HCT116 (cell line): ENCODE results near the gene ALDH1A1. TPM values are rescaled to one million over a fixed set of nuclear protein-coding genes. Genes with fewer than 3 reads are reported as not detected.

Experiments
- ATAC-seq: fragments of 200-7000 bp; cut with Tn5 transposase; 2 replicates; pipeline ENCODE4 v1.9.1; 2020; ENCODE audit warnings: mild to moderate bottlenecking, moderate library complexity
- BruUV-seq: library from RNA; stranded (reverse); fragments of 400-500 nt; replicated peaks from 2 replicates; lab custom pipeline; 2021; lab: Mats Ljungman, UMichigan
- CTCF ChIA-PET: fragments of 300-600 bp; sonication (Branson Sonifier 250); formaldehyde crosslinking; loops from one replicate; lab custom pipeline; 2021; ENCODE audit warnings: antibody characterized with exemption; lab: Charles Lee
- POLR2A ChIA-PET: fragments of 300-600, 350-600 bp; sonication (Branson Sonifier 250); formaldehyde crosslinking; loops from one replicate; lab custom pipeline; 2021; ENCODE audit warnings: antibody characterized with exemption; lab: Charles Lee
- RAD21 ChIA-PET, 2 experiments: fragments of 300-600 bp; sonication (Branson Sonifier 250); formaldehyde crosslinking; loops; one replicate each; lab custom pipeline; 2023; ENCODE audit warnings: low total read pairs in 2 of 2; ENCODE audit not compliant: uncharacterized antibody in 2 of 2, unreplicated experiment in 2 of 2, low non-redundant PET in 1 of 2; lab: Charles Lee
- DNase-seq: peaks from one replicate; pipeline ENCODE4 v3.0.0-alpha.2; 2010; ENCODE audit warnings: low read depth, low spot score
- H2AFZ ChIP-seq: fragments of 200-600 bp; shearing (Covaris generic), sonication (generic); 2 replicates; pipeline ENCODE4 v1.6.1; 2017; ENCODE audit warnings: low read depth, mixed run types, mixed read lengths, antibody characterized with exemption, low read length; ENCODE audit not compliant: poor library complexity, severe bottlenecking
- H3K27ac ChIP-seq: 2 replicates; pipeline ENCODE4 v1.5.1; 2012; ENCODE audit warnings: low read depth, low read length
- H3K27me3 ChIP-seq: fragments of 200-600 bp; sonication (generic); 2 replicates; pipeline ENCODE4 v1.6.1; 2016; ENCODE audit warnings: mixed run types, low read length, mixed read lengths; ENCODE audit not compliant: insufficient read depth
- H3K36me3 ChIP-seq, 2 experiments: fragments of 200-500 bp in 1 of 2; fragments of 200-600 bp in 1 of 2; sonication (Bioruptor generic) in 1 of 2; sonication (generic) in 1 of 2; 2 replicates each; pipeline versions ENCODE4 v1.5.1 to v1.6.1; 2014 to 2016; ENCODE audit warnings: low read length in 2 of 2, inconsistent platforms in 1 of 2, mixed read lengths in 1 of 2, mixed run types in 1 of 2; ENCODE audit not compliant: insufficient read depth in 2 of 2, control insufficient read depth in 1 of 2
- H3K4me1 ChIP-seq, 2 experiments: fragments of 200-600 bp in 1 of 2; sonication (generic) in 1 of 2; 2 replicates each; pipeline versions ENCODE4 v1.5.1 to v1.6.1; 2012 to 2017; ENCODE audit warnings: low read length in 2 of 2, inconsistent platforms in 1 of 2, mild to moderate bottlenecking in 1 of 2, mixed read lengths in 1 of 2, mixed run types in 1 of 2, moderate library complexity in 1 of 2; ENCODE audit not compliant: insufficient read depth in 2 of 2, control insufficient read depth in 1 of 2
- H3K4me2 ChIP-seq: fragments of 200-600 bp; sonication (generic); 2 replicates; pipeline ENCODE4 v1.6.1; 2017; ENCODE audit warnings: mixed run types, low read length, mixed read lengths
- H3K4me3 ChIP-seq, 2 experiments: fragments of 200-600 bp in 1 of 2; sonication (generic) in 1 of 2; replicated peaks in 1 of 2; 2 replicates each; pipeline ENCODE4 v1.5.1; 2011 to 2016; ENCODE audit warnings: low read length in 2 of 2, control low read depth in 1 of 2, low read depth in 1 of 2, mild to moderate bottlenecking in 1 of 2, mixed read lengths in 1 of 2, mixed run types in 1 of 2
- H3K79me2 ChIP-seq: fragments of 200-600 bp; sonication (generic); 2 replicates; pipeline ENCODE4 v1.6.1; 2017; ENCODE audit warnings: mild to moderate bottlenecking, mixed run types, low read length, moderate library complexity, mixed read lengths; ENCODE audit not compliant: insufficient read depth
- H3K9ac ChIP-seq: fragments of 200-600 bp; sonication (generic); 2 replicates; pipeline ENCODE4 v1.6.1; 2016; ENCODE audit warnings: low read length, mixed read lengths
- H3K9me2 ChIP-seq: fragments of 200-600 bp; sonication (generic), shearing (Covaris generic); 2 replicates; pipeline ENCODE4 v1.6.1; 2017; ENCODE audit warnings: mixed run types, mild to moderate bottlenecking, moderate library complexity; ENCODE audit not compliant: insufficient read depth
- H3K9me3 ChIP-seq, 2 experiments: fragments of 200-500 bp in 1 of 2; fragments of 200-600 bp in 1 of 2; sonication (Bioruptor generic) in 1 of 2; sonication (generic) in 1 of 2; 2 replicates each; pipeline ENCODE4 v1.6.1; 2014 to 2017; ENCODE audit warnings: low read length in 2 of 2, mixed read lengths in 2 of 2, inconsistent platforms in 1 of 2, low read depth in 1 of 2, mild to moderate bottlenecking in 1 of 2, mixed run types in 1 of 2, moderate library complexity in 1 of 2; ENCODE audit not compliant: control insufficient read depth in 1 of 2, insufficient read depth in 1 of 2
- H4K20me1 ChIP-seq: fragments of 200-600 bp; sonication (generic), shearing (Covaris generic); 2 replicates; pipeline ENCODE4 v1.6.1; 2017; ENCODE audit warnings: mixed run types, mild to moderate bottlenecking, moderate library complexity; ENCODE audit not compliant: insufficient read depth
- CBX3 ChIP-seq: IDR thresholded peaks from 2 replicates; pipeline ENCODE4 v1.6.1; 2012; ENCODE audit warnings: low read depth
- EGR1 ChIP-seq: IDR thresholded peaks from 2 replicates; pipeline ENCODE4 v1.6.1; 2012; ENCODE audit warnings: low read depth
- ELF1 ChIP-seq: IDR thresholded peaks from 2 replicates; pipeline ENCODE4 v1.6.1; 2012; ENCODE audit warnings: low read depth, borderline replicate concordance
- EZH2 ChIP-seq: fragments of 200-600 bp; sonication (generic); IDR thresholded peaks from 2 replicates; pipeline ENCODE4 v1.6.1; 2017; ENCODE audit warnings: antibody characterized with exemption, mixed run types
- FOSL1 ChIP-seq: IDR thresholded peaks from 2 replicates; pipeline ENCODE4 v1.6.1; 2012; ENCODE audit warnings: low read depth
- JUND ChIP-seq: IDR thresholded peaks from 2 replicates; pipeline ENCODE4 v1.6.1; 2012
- POLR2A ChIP-seq: IDR thresholded peaks from 2 replicates; pipeline ENCODE4 v1.7.0; 2011; ENCODE audit warnings: borderline replicate concordance; ENCODE audit not compliant: insufficient read depth, insufficient read length; ENCODE audit errors: extremely low read depth
- POLR2AphosphoS5 ChIP-seq: IDR thresholded peaks from 2 replicates; pipeline ENCODE4 v1.6.1; 2011; ENCODE audit warnings: mild to moderate bottlenecking, low read depth, low read length, moderate library complexity
- RAD21 ChIP-seq: IDR thresholded peaks from 2 replicates; pipeline ENCODE4 v1.6.1; 2012; ENCODE audit warnings: low read depth, mild to moderate bottlenecking
- SIN3A ChIP-seq: IDR thresholded peaks from 2 replicates; pipeline ENCODE4 v1.6.1; 2012; ENCODE audit warnings: low read depth
- SP1 ChIP-seq: IDR thresholded peaks from 2 replicates; pipeline ENCODE4 v1.6.1; 2012; ENCODE audit warnings: low read depth
- SRF ChIP-seq: IDR thresholded peaks from 2 replicates; pipeline ENCODE4 v1.6.1; 2012; ENCODE audit warnings: low read depth
- TCF7L2 ChIP-seq: IDR thresholded peaks from 2 replicates; pipeline ENCODE4 v1.7.0; 2011; ENCODE audit warnings: borderline replicate concordance, inconsistent platforms; ENCODE audit not compliant: insufficient read depth, insufficient read length; ENCODE audit errors: extremely low read depth
- YY1 ChIP-seq: IDR thresholded peaks from 2 replicates; pipeline ENCODE4 v1.6.1; 2011; ENCODE audit warnings: low read length, low read depth, moderate library complexity, mild to moderate bottlenecking; ENCODE audit not compliant: insufficient replicate concordance; ENCODE audit errors: extremely low read depth
- ZBTB33 ChIP-seq: IDR thresholded peaks from 2 replicates; pipeline ENCODE4 v1.6.1; 2011; ENCODE audit warnings: mild to moderate bottlenecking, low read length, moderate library complexity; ENCODE audit not compliant: insufficient replicate concordance; ENCODE audit errors: extremely low read depth
- ZFX ChIP-seq: fragments of 450-650 bp; IDR thresholded peaks from 2 replicates; pipeline ENCODE4 v1.6.1; 2017
- intact Hi-C: fragments of 100-400 bp; cut with micrococcal nuclease; formaldehyde crosslinking; loops from 2 replicates; pipeline ENCODE4 v1.10.0; 2022
- total RNA-seq: library from RNA; stranded (reverse); gene quantifications from one replicate; pipeline ENCODE4 v1.2.1, GENCODE V29; 2021; ENCODE audit not compliant: unreplicated experiment
- TF ChIP-seq, protein P1 (sequence below): IDR thresholded peaks from 2 replicates; pipeline ENCODE4 v1.6.1; 2012

ALDH1A1 gene
- total RNA-seq, 1 experiment from 2014 or later = 0.44 TPM

DNA sequence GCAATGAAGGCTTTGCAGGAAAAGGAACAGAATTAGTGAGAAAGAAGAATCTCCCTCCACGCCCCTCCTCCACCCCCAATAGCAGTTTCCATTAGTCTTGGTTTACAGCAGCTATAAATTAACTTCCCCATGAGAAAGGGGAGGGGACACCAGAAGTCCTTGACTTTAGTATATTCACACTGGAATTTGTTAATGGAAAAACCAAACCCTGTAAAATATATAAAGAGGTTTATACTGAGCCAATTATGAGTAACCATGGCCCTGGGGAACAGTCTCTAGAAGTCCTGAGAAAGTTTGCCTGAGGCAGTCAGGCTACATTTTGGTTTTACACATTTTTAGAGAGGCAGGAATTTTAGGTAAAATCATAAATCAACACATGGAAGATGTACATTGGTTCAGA, 88.5 kb downstream of the ALDH1A1 start:
- POLR2A ChIA-PET = no interaction called here
- CTCF ChIA-PET = no interaction called here
- no peaks in the 10 kb centered on the region for H3K36me3 ChIP-seq

More for the DNA sequence above, 88.5 kb downstream of the ALDH1A1 start:
- Histone ChIP-seq H3K9me2 (no peaks in the 10 kb centered on the region), H4K20me1 (no peaks in the 10 kb centered on the region), H2AFZ (no peak overlapping the region), H3K9ac (no peak overlapping the region), H3K27ac (no peak overlapping the region), H3K79me2 (no peaks in the 10 kb centered on the region), H3K9me3 (no peaks in the 10 kb centered on the region), H3K4me2 (no peak overlapping the region), H3K4me1 (no peaks in the 10 kb centered on the region), H3K4me3 (no peak overlapping the region), H3K27me3 (no peaks in the 10 kb centered on the region)
- no TSS peak for BruUV-seq
- TF ChIP-seq ELF1 = no peak
- TF ChIP-seq POLR2AphosphoS5 = no peak
- no peak for TF ChIP-seq TCF7L2
- TF ChIP-seq YY1 = no peak
- TF ChIP-seq ZBTB33 = no peak
- no peak for TF ChIP-seq POLR2A
- no peak for TF ChIP-seq EZH2
- no peak for TF ChIP-seq EGR1
- no peak for TF ChIP-seq SRF
- no peak for TF ChIP-seq RAD21
- no peak for TF ChIP-seq FOSL1
- TF ChIP-seq JUND = no peak
- TF ChIP-seq SP1 = no peak
- no peak for TF ChIP-seq CBX3
- TF ChIP-seq, protein P1, sequence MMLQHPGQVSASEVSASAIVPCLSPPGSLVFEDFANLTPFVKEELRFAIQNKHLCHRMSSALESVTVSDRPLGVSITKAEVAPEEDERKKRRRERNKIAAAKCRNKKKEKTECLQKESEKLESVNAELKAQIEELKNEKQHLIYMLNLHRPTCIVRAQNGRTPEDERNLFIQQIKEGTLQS = no peak
- no peak for TF ChIP-seq SIN3A
- TF ChIP-seq ZFX = no peak
- intact Hi-C loops = no loop called here
- DNase-seq = no peak
- no peak for ATAC-seq
- RAD21 ChIA-PET = no interaction called here
